GM19467 (cell line): Measurements from ENCODE around the gene THRAP3.
"Not testable (repeated sequence)": the region's sequence is repeated elsewhere in the genome, so short reads cannot be mapped to it uniquely, and the experiment has no call there.

Experiments used
- ATAC-seq: cut with Tn5 transposase; IDR thresholded peaks from one replicate; pipeline ENCODE4 v1.9.1; 2021; ENCODE audit warnings: mild to moderate bottlenecking, moderate library complexity; ENCODE audit not compliant: unreplicated experiment

The THRAP3 gene, protein sequence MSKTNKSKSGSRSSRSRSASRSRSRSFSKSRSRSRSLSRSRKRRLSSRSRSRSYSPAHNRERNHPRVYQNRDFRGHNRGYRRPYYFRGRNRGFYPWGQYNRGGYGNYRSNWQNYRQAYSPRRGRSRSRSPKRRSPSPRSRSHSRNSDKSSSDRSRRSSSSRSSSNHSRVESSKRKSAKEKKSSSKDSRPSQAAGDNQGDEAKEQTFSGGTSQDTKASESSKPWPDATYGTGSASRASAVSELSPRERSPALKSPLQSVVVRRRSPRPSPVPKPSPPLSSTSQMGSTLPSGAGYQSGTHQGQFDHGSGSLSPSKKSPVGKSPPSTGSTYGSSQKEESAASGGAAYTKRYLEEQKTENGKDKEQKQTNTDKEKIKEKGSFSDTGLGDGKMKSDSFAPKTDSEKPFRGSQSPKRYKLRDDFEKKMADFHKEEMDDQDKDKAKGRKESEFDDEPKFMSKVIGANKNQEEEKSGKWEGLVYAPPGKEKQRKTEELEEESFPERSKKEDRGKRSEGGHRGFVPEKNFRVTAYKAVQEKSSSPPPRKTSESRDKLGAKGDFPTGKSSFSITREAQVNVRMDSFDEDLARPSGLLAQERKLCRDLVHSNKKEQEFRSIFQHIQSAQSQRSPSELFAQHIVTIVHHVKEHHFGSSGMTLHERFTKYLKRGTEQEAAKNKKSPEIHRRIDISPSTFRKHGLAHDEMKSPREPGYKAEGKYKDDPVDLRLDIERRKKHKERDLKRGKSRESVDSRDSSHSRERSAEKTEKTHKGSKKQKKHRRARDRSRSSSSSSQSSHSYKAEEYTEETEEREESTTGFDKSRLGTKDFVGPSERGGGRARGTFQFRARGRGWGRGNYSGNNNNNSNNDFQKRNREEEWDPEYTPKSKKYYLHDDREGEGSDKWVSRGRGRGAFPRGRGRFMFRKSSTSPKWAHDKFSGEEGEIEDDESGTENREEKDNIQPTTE

DNA sequence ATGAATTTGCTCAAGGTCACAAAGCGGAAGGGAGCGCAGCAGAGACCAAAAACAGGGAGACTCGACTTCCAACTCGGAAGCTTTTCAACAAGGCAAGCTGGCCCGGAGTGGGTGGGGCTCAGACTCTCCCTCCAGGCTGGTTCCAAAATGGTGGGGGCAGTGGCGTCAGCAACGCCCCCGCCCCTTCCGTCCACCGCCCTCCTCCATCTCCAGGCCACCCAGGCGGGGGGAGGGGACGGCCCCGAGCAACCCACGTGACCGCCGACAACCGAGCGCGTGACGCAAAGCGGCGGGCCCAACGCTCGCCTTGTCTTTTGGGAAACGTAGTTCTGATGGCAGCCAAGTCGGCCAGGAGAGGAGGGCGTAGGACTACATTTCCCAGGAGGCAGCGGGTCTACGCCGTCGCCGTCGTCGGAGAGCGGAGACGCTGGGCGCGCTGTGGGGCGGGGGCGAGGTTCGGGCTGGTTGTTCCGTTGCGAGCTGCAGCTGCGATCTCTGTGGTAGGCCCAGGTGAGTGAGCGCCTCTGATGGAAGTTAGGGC lies at the start of gene THRAP3:
Gene THRAP3, plus strand, starts transcription at position 448 of the 541 bp plus-strand sequence. CDS start 58,121 bp downstream, outside the sequence.
- peak; percentile 94 for ATAC-seq

DNA sequence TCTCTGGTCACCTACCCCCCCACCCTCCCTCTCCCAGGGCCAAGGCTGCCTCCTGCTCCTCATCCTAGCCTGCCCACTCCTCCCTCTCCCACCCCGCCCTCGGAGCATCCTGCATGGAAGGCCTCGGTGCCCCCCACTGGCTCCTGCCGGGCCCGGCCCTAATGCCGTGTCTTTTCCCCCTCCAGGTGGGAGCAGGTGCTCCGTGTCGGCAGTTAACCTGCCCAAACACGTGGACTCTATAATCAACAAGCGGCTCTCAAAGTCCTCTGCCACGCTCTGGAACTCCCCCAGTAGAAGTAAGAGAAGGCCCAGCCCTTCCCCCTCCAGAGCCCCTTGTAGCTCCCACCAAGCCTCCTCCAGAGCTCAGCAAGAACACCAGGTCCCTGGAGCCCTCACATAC lies 49.5 kb upstream of the THRAP3 start:
- ATAC-seq: no peak

- ATAC-seq: no peak
Measured at GRCh38 chr1:36175137-36176095, 48.8 kb upstream of the THRAP3 start.

DNA sequence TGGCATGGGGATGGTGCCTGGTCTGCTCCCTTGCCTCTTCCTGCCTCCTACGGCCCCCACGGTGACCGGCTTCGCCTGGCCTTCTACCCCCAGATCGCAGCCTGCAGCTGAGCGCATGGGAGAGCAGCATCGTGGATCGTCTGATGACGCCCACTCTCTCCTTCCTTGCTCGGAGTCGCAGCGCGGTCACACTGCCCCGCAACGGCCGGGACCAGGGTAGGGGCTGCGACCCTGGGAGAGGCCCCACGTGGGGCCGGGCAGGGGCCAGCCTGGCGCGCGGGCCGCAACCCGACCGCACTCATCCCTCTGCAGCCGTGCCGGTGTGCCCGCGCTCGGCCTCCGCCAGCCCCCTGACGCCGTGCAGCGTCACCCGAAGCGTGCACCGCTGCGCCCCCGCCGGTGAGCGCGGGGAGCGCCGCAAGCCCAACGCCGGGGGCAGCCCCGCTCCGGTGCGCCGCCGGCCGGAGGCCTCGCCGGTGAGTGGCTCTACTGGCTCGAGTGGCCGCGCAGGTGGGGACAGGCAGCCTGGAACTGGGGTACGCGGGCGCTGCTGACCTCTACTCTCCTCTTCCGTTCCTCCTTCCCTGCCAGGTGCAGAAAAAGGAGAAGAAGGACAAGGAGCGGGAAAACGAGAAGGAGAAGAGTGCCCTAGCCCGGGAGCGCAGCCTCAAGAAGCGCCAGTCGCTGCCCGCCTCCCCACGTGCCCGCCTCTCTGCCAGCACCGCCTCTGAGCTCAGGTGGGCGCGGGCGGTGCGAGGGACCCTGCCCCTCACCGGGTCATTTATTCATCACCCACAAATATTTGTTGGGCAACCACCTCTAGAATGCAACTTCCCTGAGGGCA lies 47.9 kb upstream of the THRAP3 start:
- no peak for ATAC-seq

DNA sequence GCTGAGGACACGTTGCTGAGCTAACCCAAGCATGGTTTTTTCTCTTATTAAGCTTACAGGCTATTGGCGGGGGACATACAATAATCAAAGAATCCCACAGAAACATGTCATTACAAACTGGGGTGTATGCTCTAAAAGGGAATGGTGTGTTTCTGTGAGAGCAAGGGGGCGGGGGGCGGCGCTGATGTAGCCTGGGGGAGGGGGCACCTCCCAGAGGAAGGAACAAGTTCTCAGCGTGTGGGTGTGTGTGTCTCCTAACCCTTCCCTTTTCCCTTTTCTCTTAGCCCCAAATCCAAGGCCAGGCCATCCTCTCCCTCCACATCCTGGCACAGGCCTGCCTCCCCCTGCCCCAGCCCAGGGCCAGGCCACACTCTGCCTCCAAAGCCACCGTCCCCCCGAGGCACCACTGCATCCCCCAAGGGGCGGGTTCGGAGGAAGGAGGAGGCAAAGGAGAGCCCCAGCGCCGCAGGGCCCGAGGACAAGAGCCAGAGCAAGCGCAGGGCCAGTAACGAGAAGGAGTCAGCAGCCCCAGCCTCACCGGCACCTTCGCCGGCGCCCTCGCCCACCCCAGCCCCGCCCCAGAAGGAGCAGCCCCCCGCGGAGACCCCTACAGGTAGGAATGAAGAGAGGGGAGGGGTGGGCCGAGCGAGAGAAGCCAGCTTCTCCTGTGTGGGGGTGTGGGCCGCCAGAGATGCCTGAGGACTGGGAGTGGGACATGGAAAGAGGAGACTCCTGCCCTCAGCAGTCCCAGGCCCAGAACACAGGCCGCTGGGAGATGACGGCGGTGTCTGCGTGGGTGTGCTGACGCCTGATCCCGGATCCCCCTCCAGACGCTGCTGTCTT lies 46.4 kb upstream of the THRAP3 start:
- no peak for ATAC-seq

DNA sequence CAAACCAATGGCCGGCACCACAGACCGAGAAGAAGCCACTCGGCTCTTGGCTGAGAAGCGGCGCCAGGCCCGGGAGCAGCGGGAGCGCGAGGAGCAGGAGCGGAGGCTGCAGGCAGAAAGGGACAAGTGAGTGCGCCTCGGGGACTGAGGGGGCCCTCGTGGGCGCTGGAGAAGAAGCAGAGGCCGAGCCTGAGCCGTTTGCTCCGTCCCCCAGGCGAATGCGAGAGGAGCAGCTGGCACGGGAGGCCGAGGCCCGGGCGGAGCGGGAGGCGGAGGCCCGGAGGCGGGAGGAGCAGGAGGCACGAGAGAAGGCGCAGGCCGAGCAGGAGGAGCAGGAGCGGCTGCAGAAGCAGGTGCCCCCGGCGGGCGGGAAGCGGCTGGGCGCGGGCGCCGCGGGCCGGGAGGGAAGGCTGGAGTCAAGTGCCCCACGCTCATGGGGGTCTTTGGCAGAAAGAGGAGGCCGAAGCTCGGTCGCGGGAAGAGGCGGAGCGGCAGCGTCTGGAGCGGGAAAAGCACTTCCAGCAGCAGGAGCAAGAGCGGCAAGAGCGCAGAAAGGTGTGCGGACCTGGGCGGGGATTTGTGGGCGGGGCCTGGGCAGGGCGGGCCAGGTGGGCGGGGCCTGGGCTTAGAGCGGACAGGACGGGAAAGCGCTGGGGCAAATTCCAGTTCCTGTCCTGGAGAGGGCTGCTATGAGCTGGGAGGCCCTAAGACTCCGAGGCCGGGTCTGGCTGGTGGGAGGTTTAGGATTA lies 45.6 kb upstream of the THRAP3 start:
- ATAC-seq: no peak

DNA sequence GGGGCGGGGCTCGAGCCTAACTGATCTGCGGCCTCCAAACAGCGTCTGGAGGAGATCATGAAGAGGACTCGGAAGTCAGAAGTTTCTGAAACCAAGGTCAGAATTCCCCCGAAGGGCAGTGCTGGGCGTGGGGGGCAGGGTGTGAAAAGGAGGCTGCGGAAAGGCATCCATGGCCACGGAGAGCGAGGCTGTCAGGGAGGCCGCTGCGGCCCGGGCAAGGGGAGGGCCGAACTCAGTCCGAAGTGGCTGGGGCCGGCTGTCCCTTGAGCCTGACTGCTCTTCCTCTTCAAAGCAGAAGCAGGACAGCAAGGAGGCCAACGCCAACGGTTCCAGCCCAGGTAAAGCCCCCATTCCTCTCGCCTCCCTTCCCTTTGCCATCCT lies 45.0 kb upstream of the THRAP3 start:
- ATAC-seq: no peak

- no peak for ATAC-seq
Measured at GRCh38 chr1:36182734-36183133, 41.5 kb upstream of the THRAP3 start.

- no peak for ATAC-seq
Measured at GRCh38 chr1:36183309-36183856, 40.9 kb upstream of the THRAP3 start.

GRCh38 chr1:36187800-36188593 lies 36.2 kb upstream of the THRAP3 start:
- ATAC-seq: no peak

GRCh38 chr1:36196805-36197204 lies 27.4 kb upstream of the THRAP3 start:
- not testable (repeated sequence) for ATAC-seq

GRCh38 chr1:36198641-36199040 lies 25.6 kb upstream of the THRAP3 start:
- ATAC-seq: no peak

DNA sequence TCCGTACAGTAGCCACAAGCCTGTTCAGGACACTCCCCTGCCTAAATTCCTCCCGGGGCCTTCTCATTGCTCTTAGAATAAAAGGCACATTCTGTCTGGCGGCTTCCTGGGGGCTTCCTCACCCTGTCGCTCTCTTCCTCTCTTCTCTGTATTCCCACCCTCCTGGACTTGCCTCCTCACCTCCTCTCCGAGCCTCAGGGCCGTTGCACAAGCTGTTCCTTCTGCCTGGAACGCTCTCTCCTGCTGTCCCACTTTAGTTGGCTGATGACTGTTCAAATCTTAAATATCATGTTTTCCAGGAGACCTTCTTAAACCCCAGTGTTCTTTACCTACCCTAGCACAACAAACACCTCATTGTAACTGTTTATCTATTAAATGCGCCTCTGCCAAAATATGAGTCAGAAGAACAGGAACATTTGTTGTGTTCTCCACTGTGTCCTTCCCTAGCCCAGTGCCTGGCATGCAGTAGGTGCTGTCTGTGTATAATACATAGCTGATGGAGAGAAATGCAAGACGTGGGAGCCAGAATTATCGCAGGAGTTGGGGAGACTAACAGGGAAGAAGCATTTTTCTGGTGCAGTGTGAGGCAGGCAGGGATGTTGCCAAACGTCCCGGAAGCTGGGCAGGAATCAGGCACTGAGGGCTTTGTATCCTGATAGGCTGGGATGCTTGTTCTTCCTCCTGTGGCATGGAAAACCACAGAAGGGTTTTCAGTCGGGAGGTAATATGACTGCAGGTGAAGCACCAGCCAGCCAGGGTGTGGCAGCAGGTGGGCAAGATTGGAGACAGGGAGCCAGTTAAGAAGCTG lies 24.1 kb upstream of the THRAP3 start:
- no peak for ATAC-seq

DNA sequence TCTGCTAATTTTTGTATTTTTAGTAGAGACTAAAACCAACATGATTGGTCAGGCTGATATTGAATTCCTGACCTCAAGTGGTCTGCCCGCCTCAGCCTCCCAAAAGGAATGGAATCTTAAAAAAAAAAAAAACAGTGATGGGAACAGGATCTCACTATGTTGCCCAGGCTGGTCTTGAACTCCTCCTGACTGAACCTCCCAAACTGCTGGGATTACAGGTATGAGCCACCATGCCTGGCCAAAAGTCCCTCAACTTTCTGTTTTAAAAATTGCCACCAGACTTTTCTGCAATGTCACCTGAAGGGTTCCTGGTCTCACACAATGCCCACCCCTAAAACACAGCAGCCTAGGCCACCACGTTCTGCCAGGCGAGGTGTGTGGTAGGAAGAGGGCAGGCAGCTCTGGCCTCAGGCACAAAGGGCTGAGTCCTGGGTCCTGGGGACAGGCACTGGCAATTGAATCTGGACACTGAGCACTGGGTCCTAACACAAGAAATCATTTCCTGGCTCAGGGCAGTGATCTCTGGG lies 21.2 kb upstream of the THRAP3 start:
- no peak for ATAC-seq

DNA sequence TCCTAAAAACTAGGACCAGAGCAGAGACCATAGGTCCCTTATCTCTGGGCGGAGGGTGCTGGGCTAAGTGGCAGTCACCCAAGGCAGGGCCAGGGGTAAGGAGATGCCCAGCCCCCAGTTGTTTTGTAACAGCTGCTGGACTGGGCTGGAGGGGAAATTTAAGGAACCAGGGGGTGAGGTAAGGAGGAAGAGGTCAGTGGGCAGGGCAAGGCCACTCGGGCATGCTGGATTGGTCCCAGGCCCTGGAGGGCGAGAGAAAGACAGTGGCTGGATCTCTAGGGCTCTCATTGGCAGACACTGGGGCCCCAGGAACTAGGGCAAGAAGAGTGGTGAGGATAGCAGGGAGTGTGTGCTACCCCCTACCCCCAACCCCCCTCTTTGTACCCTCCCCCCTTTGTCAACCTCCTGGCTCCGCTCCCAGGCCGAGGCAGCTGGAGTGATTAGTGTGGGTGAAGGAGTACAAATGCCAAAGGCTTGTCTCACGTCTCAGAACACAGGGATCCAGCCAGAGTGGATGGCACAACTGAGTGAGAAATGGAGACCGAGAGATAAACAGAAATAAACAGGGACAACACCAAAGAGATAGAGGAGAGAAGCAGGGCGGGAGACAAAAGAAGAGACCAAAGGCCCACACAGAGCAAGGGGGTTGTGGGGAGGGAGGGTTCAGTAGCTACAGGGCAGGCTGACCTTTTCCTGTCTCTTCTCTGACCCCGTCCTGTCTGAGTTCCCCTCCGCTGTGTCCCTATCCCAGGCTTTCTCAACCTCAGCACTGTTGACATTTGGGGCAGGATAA lies 20.5 kb upstream of the THRAP3 start:
- ATAC-seq: no peak
